Gastroesophageal sphincter (tissue), 4 donors: ENCODE measurements around the gene GPX4. TPM values are rescaled to one million over a fixed set of nuclear protein-coding genes. Genes with fewer than 3 reads are reported as not detected.

Source experiments
- ATAC-seq: fragments of 150-250 bp; one replicate; pipeline ENCODE4 v1.9.1; 2016; ENCODE audit warnings: mild to moderate bottlenecking, moderate library complexity
- H3K27ac ChIP-seq, 4 donors: fragments of 200-600 bp; sonication (generic) in 3 of 4; 1 replicate in 3 of 4; 2 replicates in 1 of 4; pipeline ENCODE4 v1.5.1; 2016 to 2019
- H3K27me3 ChIP-seq: fragments of 200-600 bp; sonication (generic); one replicate; pipeline ENCODE4 v1.5.1; 2019
- H3K36me3 ChIP-seq, 2 donors: fragments of 200-600 bp; sonication (generic); one replicate each; pipeline ENCODE4 v1.5.1; 2019; ENCODE audit warnings: control low read depth in 1 of 2
- H3K4me1 ChIP-seq, 3 donors: fragments of 200-600 bp; sonication (generic); 1 replicate in 2 of 3; 2 replicates in 1 of 3; pipeline ENCODE4 v1.5.1; 2016 to 2019; ENCODE audit warnings: control low read depth in 2 of 3
- H3K4me3 ChIP-seq, 2 donors: fragments of 200-600 bp; sonication (generic); one replicate each; pipeline ENCODE4 v1.5.1; 2019; ENCODE audit warnings: mild to moderate bottlenecking in 1 of 2, moderate library complexity in 1 of 2
- H3K9me3 ChIP-seq, 3 donors: fragments of 200-600 bp; sonication (generic); one replicate each; pipeline ENCODE4 v1.5.1; 2017 to 2019; ENCODE audit warnings: control low read depth in 2 of 3
- CTCF ChIP-seq, 4 experiments: fragments of 200-600 bp in 2 of 4; fragments of 450-650 bp in 2 of 4; sonication (generic) in 1 of 4; IDR thresholded peaks; one replicate each; pipeline ENCODE4 v1.5.1; 2017 to 2019; ENCODE audit warnings: antibody characterized with exemption in 4 of 4, mild to moderate bottlenecking in 2 of 4, moderate library complexity in 2 of 4
- EP300 ChIP-seq: sonication (generic); formaldehyde crosslinking; IDR thresholded peaks from one replicate; pipeline ENCODE4 v1.6.1; 2017; ENCODE audit warnings: antibody characterized with exemption, mild to moderate bottlenecking
- POLR2A ChIP-seq, 2 donors: fragments of 450-650 bp; IDR thresholded peaks; one replicate each; pipeline ENCODE4 v1.6.1; 2017; ENCODE audit warnings: antibody characterized with exemption in 2 of 2, mild to moderate bottlenecking in 2 of 2, moderate library complexity in 1 of 2
- POLR2AphosphoS5 ChIP-seq: sonication (generic); formaldehyde crosslinking; IDR thresholded peaks from one replicate; pipeline ENCODE4 v1.6.1; 2017; ENCODE audit warnings: antibody characterized with exemption
- WGBS, 2 donors: methylation state at CpG; one replicate each; pipeline ENCODE4 v1.1.5; 2018; ENCODE audit warnings: low coverage in 1 of 2; 5-methylcytosine and 5-hydroxymethylcytosine counted together
- total RNA-seq, 4 donors: library from RNA; depleted of rRNA; stranded (reverse); fragments of >200 nt; gene quantifications; one replicate each; pipeline ENCODE4 v1.1.0, GENCODE V29; 2016

The GPX4 gene
- total RNA-seq, 4 donors from 2014 or later = 311 to 452 (median 349) TPM

- no CpG with 5 or more reads among the region's 64 CpGs for WGBS, 2 donors
- peaks cover 0 to 85% (median 36%) of the 10 kb centered on the region in 3 donors for H3K4me1 ChIP-seq
- H3K9me3 ChIP-seq = no peaks in the 10 kb centered on the region
Observed at GRCh38 chr19:1131718-1132551, 28.1 kb downstream of the GPX4 start.

GRCh38 chr19:1132552-1133383 is 29.0 kb downstream of the GPX4 start:
- Histone ChIP-seq H3K27ac (peak overlapping the region; percentile 54 to 87 (median 86)), H3K27me3 (no peaks in the 10 kb centered on the region), H3K36me3 (peaks cover 0 to 18% of the 10 kb centered on the region in 2 donors), H3K9me3 (no peaks in the 10 kb centered on the region), H3K4me1 (peaks cover 0 to 85% (median 36%) of the 10 kb centered on the region in 3 donors), H3K4me3 (peak overlapping the region; percentile 42 to 67)
- no peak for TF ChIP-seq CTCF (IDR thresholded peaks at IDR 0.05)
- TF ChIP-seq POLR2A (IDR thresholded peaks at IDR 0.05) = no peak
- no peak for TF ChIP-seq EP300
- no peak for TF ChIP-seq POLR2AphosphoS5
- WGBS, 2 donors = 80% methylated on average over 1 of the region's 48 CpGs; no CpG with 5 or more reads in 1 of the 2 donors
- no peak for ATAC-seq

More at GRCh38 chr19:1131718-1132551, 28.1 kb downstream of the GPX4 start:
- H3K27ac ChIP-seq = peak overlapping the region; percentile 54 to 87 (median 86)
- TF ChIP-seq CTCF (IDR thresholded peaks at IDR 0.05) (peak in 2 of 4 experiments; percentile 12 to 47), POLR2A (IDR thresholded peaks at IDR 0.05) (peak in 1 of 2 donors; percentile 35), POLR2AphosphoS5 (peak; percentile 96), EP300 (peak; percentile 10)
- ATAC-seq = peak; percentile 86
- peak overlapping the region; percentile 42 to 67 for H3K4me3 ChIP-seq
- H3K36me3 ChIP-seq = peaks cover 0 to 27% of the 10 kb centered on the region in 2 donors
- H3K27me3 ChIP-seq = no peaks in the 10 kb centered on the region

GRCh38 chr19:1133471-1133929 is 29.7 kb downstream of the GPX4 start:
- no peak for TF ChIP-seq POLR2A (IDR thresholded peaks at IDR 0.05)
- WGBS, 2 donors = no CpG with 5 or more reads among the region's 25 CpGs
- Histone ChIP-seq H3K36me3 (peaks cover 0 to 13% of the 10 kb centered on the region in 2 donors), H3K4me1 (peaks cover 0 to 85% (median 36%) of the 10 kb centered on the region in 3 donors), H3K4me3 (peak overlapping the region in 1 of 2 donors; percentile 67), H3K27ac (peak overlapping the region in 3 of 4 donors; percentile 86 to 87 (median 87)), H3K27me3 (no peaks in the 10 kb centered on the region), H3K9me3 (no peaks in the 10 kb centered on the region)
- no peak for ATAC-seq

- TF ChIP-seq POLR2A (IDR thresholded peaks at IDR 0.05) (no peak), CTCF (IDR thresholded peaks at IDR 0.05) (no peak), POLR2AphosphoS5 (no peak), EP300 (no peak)
- peaks cover 0 to 20% of the 10 kb centered on the region in 2 donors for H3K36me3 ChIP-seq
- H3K9me3 ChIP-seq = no peaks in the 10 kb centered on the region
- no peaks in the 10 kb centered on the region for H3K27me3 ChIP-seq
- peaks cover 0 to 76% (median 36%) of the 10 kb centered on the region in 3 donors for H3K4me1 ChIP-seq
- H3K27ac ChIP-seq = peak overlapping the region in 2 of 4 donors; percentile 87
- 87 to 91% methylated on average over 3 to 6 of the region's 11 CpGs for WGBS, 2 donors
- no peak overlapping the region for H3K4me3 ChIP-seq
- ATAC-seq = no peak
Observed at GRCh38 chr19:1134431-1134830, 30.6 kb downstream of the GPX4 start.

GRCh38 chr19:1135454-1135853 is 31.7 kb downstream of the GPX4 start:
- Histone ChIP-seq H3K27me3 (no peaks in the 10 kb centered on the region), H3K27ac (peak overlapping the region in 3 of 4 donors; percentile 69 to 74 (median 72)), H3K4me3 (no peak overlapping the region), H3K36me3 (peaks cover 0 to 27% of the 10 kb centered on the region in 2 donors), H3K9me3 (no peaks in the 10 kb centered on the region), H3K4me1 (peaks cover 0 to 66% (median 34%) of the 10 kb centered on the region in 3 donors)
- no CpG with 5 or more reads among the region's 17 CpGs for WGBS, 2 donors
- no peak for ATAC-seq
- TF ChIP-seq POLR2AphosphoS5 (no peak), EP300 (no peak), POLR2A (IDR thresholded peaks at IDR 0.05) (no peak), CTCF (IDR thresholded peaks at IDR 0.05) (no peak)
